Natural killer cell (primary cell): Measurements from ENCODE around the gene SNX18. TPM values are rescaled to one million over a fixed set of nuclear protein-coding genes. Genes with fewer than 3 reads are reported as not detected.

Experiments
- ATAC-seq, 3 donors: fragments of 150-1000 bp in 2 of 3; fragments of 200-7000 bp in 1 of 3; cut with Tn5 transposase; 1 replicate in 1 of 3; 2 replicates in 2 of 3; pipeline ENCODE4 v1.10.0; 2021; ENCODE audit warnings: mild to moderate bottlenecking in 2 of 3, moderate library complexity in 2 of 3
- DNase-seq, 2 donors: peaks; one replicate each; pipeline versions ENCODE4 v3.0.0 to v3.0.0-alpha.2; 2013 to 2021; ENCODE audit warnings: mixed read lengths in 1 of 2
- H3K27ac ChIP-seq: one replicate; pipeline ENCODE4 v1.5.1; 2013; ENCODE audit warnings: mild to moderate bottlenecking, low read length
- H3K27me3 ChIP-seq: one replicate; pipeline ENCODE4 v1.6.1; 2013; ENCODE audit warnings: low read length; ENCODE audit not compliant: control insufficient read depth, insufficient read depth
- H3K36me3 ChIP-seq: one replicate; pipeline ENCODE4 v1.6.1; 2013; ENCODE audit warnings: low read length; ENCODE audit not compliant: control insufficient read depth, insufficient read depth
- H3K4me1 ChIP-seq: one replicate; pipeline ENCODE4 v1.6.1; 2013; ENCODE audit warnings: low read length; ENCODE audit not compliant: control insufficient read depth, insufficient read depth
- H3K4me3 ChIP-seq: one replicate; pipeline ENCODE4 v1.5.1; 2013; ENCODE audit warnings: low read length
- H3K9me3 ChIP-seq: one replicate; pipeline ENCODE4 v1.6.1; 2013; ENCODE audit warnings: low read length; ENCODE audit not compliant: control insufficient read depth, insufficient read depth
- H3K27ac Mint-ChIP-seq, 2 donors: one replicate each; pipeline ENCODE4 v1.8.0; 2022; ENCODE audit warnings: mild to moderate bottlenecking in 2 of 2, mixed read lengths in 2 of 2, moderate library complexity in 1 of 2
- H3K27me3 Mint-ChIP-seq, 2 donors: one replicate each; pipeline ENCODE4 v1.8.0; 2022; ENCODE audit warnings: low read depth in 2 of 2, mixed read lengths in 2 of 2
- H3K36me3 Mint-ChIP-seq: one replicate; pipeline ENCODE4 v1.8.0; 2022; ENCODE audit warnings: mixed read lengths
- H3K4me1 Mint-ChIP-seq, 2 donors: one replicate each; pipeline ENCODE4 v1.8.0; 2022; ENCODE audit warnings: mixed read lengths in 2 of 2
- H3K4me3 Mint-ChIP-seq: one replicate; pipeline ENCODE4 v1.8.0; 2022; ENCODE audit warnings: mild to moderate bottlenecking, moderate library complexity, mixed read lengths
- H3K9me3 Mint-ChIP-seq, 2 donors: one replicate each; pipeline ENCODE4 v1.8.0; 2022; ENCODE audit warnings: mixed read lengths in 2 of 2
- WGBS: methylation state at CpG from one replicate; pipeline ENCODE4 v1.1.7; 2013; ENCODE audit warnings: missing lambda C conversion rate; ENCODE audit not compliant: insufficient coverage; 5-methylcytosine and 5-hydroxymethylcytosine counted together
- intact Hi-C: fragments of 100-400 bp; cut with micrococcal nuclease; formaldehyde crosslinking; loops from one replicate; pipeline ENCODE4 v1.14.2; 2022
- total RNA-seq, 4 donors: library from RNA; stranded (reverse); fragments of 120-200 nt in 1 of 4; gene quantifications; one replicate each; pipeline versions ENCODE4 v1.2.3 to v1.2.4, GENCODE V29; 2013 to 2022
- TF ChIP-seq, protein P1 (sequence below): fragments of 200-600 bp; IDR thresholded peaks from one replicate; pipeline ENCODE4 v1.8.0; 2022; ENCODE audit warnings: antibody characterized with exemption

The SNX18 gene
- total RNA-seq, 3 donors from 2014 or later (not counting 1 experiment from before 2014, with no cell fraction given) = 31.1 to 45.6 (median 40.8) TPM

DNA sequence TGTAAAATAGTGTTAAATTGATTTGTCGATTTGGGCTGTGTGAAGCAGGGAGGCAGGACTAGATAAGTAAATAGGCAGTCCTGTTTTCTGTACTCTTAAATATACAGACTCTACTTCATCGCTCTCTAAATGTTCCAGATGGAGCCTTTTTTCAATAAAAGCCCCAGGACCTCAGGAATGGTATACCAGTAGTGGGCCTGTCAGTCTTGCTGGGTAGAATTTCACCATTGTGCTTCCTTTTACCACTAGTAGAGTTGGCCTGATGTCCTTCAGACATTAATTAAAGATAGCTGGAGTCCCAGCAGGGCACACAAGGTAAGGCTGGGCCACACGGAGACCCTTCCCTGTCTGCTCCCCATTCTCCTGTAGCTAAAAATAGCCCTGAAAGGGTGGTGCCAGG is 6.0 kb downstream of the SNX18 start:
- Histone ChIP-seq H3K27ac (peak overlapping the region; percentile 36), H3K4me1 (peaks cover 64% of the 10 kb centered on the region), H3K36me3 (peaks cover 3% of the 10 kb centered on the region), H3K4me3 (no peak overlapping the region), H3K9me3 (no peaks in the 10 kb centered on the region), H3K27me3 (no peaks in the 10 kb centered on the region)
- no peaks in the 10 kb centered on the region for H3K9me3 Mint-ChIP-seq
- H3K27ac Mint-ChIP-seq = peak overlapping the region in 1 of 2 donors; percentile 90
- TF ChIP-seq, protein P1, sequence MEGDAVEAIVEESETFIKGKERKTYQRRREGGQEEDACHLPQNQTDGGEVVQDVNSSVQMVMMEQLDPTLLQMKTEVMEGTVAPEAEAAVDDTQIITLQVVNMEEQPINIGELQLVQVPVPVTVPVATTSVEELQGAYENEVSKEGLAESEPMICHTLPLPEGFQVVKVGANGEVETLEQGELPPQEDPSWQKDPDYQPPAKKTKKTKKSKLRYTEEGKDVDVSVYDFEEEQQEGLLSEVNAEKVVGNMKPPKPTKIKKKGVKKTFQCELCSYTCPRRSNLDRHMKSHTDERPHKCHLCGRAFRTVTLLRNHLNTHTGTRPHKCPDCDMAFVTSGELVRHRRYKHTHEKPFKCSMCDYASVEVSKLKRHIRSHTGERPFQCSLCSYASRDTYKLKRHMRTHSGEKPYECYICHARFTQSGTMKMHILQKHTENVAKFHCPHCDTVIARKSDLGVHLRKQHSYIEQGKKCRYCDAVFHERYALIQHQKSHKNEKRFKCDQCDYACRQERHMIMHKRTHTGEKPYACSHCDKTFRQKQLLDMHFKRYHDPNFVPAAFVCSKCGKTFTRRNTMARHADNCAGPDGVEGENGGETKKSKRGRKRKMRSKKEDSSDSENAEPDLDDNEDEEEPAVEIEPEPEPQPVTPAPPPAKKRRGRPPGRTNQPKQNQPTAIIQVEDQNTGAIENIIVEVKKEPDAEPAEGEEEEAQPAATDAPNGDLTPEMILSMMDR = no peak
- peak overlapping the region; percentile 97 for H3K4me3 Mint-ChIP-seq
- ATAC-seq (no peak), DNase-seq (no peak)
- no peaks in the 10 kb centered on the region for H3K27me3 Mint-ChIP-seq
- peaks cover 0 to 28% of the 10 kb centered on the region in 2 donors for H3K4me1 Mint-ChIP-seq
- WGBS = 89% methylated on average over 3 of the region's 3 CpGs
- intact Hi-C loops = no loop called here
- no peaks in the 10 kb centered on the region for H3K36me3 Mint-ChIP-seq

DNA sequence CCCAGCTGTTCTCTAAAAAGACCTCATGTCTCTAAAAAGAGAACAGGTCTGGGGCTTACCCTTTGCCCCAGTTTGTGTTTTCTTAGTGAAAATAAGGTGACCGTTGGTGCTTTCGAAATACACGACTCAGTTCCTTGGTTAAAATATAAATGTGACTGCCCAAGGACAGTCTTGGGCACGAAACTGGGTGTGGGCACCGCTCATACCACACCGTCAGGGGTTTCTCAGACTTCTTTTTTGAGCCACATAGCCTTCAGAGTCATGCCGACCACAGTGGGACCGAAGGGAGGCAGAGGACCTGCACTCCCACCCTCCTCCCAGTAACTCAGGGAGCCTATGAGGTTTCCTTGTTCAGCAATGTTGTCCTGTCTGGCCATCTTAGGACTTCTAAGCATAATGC is 6.5 kb downstream of the SNX18 start:
- H3K9me3 Mint-ChIP-seq = no peaks in the 10 kb centered on the region
- TF ChIP-seq, protein P1 = no peak
- DNase-seq (no peak), ATAC-seq (peak in 2 of 3 donors; percentile 24 to 29)
- H3K27me3 ChIP-seq = no peaks in the 10 kb centered on the region
- no peaks in the 10 kb centered on the region for H3K36me3 ChIP-seq
- no peaks in the 10 kb centered on the region for H3K27me3 Mint-ChIP-seq
- no peaks in the 10 kb centered on the region for H3K9me3 ChIP-seq
- H3K36me3 Mint-ChIP-seq = no peaks in the 10 kb centered on the region
- H3K27ac ChIP-seq = peak overlapping the region; percentile 36
- H3K4me3 ChIP-seq = no peak overlapping the region
- H3K27ac Mint-ChIP-seq = peak overlapping the region in 1 of 2 donors; percentile 90
- H3K4me3 Mint-ChIP-seq = peak overlapping the region; percentile 97
- WGBS = 42% methylated on average over 8 of the region's 8 CpGs
- intact Hi-C loops = no loop called here
- peaks cover 0 to 23% of the 10 kb centered on the region in 2 donors for H3K4me1 Mint-ChIP-seq
- peaks cover 64% of the 10 kb centered on the region for H3K4me1 ChIP-seq

DNA sequence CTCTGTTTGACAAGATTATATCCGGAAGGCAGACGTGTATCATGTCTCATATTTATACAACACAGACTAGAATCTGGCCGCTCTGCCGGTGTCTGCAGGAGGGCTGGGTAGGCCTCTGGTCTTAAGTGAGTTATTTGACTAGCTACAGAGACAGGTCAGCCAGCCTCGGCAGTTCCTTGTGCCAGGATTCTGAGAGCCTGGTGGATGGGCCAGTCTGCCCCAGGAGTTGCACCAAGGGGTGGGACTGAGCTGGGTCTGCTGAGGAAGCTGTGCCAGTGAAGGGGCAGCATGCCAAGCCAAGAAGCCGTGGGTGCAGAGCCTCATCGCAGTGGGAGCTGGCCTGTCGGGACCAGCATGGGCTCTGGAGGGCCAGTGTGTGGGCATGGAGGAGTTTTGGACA is 7.1 kb downstream of the SNX18 start:
- H3K27me3 ChIP-seq = no peaks in the 10 kb centered on the region
- H3K4me3 ChIP-seq = no peak overlapping the region
- Mint-ChIP-seq H3K27ac (peak overlapping the region in 1 of 2 donors; percentile 90), H3K27me3 (no peaks in the 10 kb centered on the region), H3K9me3 (no peaks in the 10 kb centered on the region), H3K36me3 (no peaks in the 10 kb centered on the region), H3K4me1 (peaks cover 0 to 16% of the 10 kb centered on the region in 2 donors), H3K4me3 (peak overlapping the region; percentile 97)
- DNase-seq (no peak), ATAC-seq (peak in 2 of 3 donors; percentile 35 to 45)
- intact Hi-C loops = no loop called here
- TF ChIP-seq, protein P1 = no peak
- WGBS = 80% methylated on average over 6 of the region's 8 CpGs
- H3K36me3 ChIP-seq = no peaks in the 10 kb centered on the region
- H3K4me1 ChIP-seq = peaks cover 65% of the 10 kb centered on the region
- no peak overlapping the region for H3K27ac ChIP-seq
- no peaks in the 10 kb centered on the region for H3K9me3 ChIP-seq

DNA sequence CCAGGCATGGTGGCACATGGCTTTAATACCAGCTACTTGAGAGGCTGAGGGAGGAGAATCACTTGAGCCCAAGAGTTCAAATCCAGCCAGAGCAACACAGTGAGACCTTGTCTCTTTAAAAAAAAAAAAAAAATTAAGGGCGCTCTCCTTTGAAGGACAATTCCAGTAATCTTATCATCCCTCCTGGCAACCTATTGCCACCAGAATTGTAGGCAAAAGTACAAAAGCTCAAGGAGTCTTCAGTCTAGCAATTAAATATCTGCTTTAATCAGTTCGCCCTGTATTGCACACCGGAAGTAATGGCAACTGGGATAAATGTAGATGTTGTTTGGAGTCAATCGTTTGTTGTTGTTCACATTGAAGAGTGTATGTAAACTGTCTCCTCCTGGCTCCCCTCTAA is 7.7 kb downstream of the SNX18 start:
- H3K4me3 ChIP-seq = no peak overlapping the region
- TF ChIP-seq, protein P1 = no peak
- ATAC-seq = no peak
- no peaks in the 10 kb centered on the region for H3K27me3 ChIP-seq
- H3K27me3 Mint-ChIP-seq = no peaks in the 10 kb centered on the region
- no peaks in the 10 kb centered on the region for H3K9me3 Mint-ChIP-seq
- 100% methylated on average over 3 of the region's 4 CpGs for WGBS
- DNase-seq = no peak
- intact Hi-C loops = no loop called here
- H3K27ac Mint-ChIP-seq = no peak overlapping the region
- H3K4me1 Mint-ChIP-seq = peaks cover 0 to 11% of the 10 kb centered on the region in 2 donors
- H3K36me3 Mint-ChIP-seq = no peaks in the 10 kb centered on the region
- peaks cover 70% of the 10 kb centered on the region for H3K4me1 ChIP-seq
- H3K27ac ChIP-seq = no peak overlapping the region
- H3K36me3 ChIP-seq = no peaks in the 10 kb centered on the region
- H3K9me3 ChIP-seq = no peaks in the 10 kb centered on the region
- H3K4me3 Mint-ChIP-seq = peak overlapping the region; percentile 97
